Subcutaneous abdominal adipose tissue (tissue), 5 donors: ENCODE data around the gene CLCNKB.
"Not testable (repeated sequence)": the region's sequence is repeated elsewhere in the genome, so short reads cannot be mapped to it uniquely, and the experiment has no call there.

Experiments
- H3K27ac ChIP-seq: one replicate; pipeline ENCODE4 v1.7.0; 2013; ENCODE audit warnings: low read depth, mild to moderate bottlenecking, inconsistent platforms, low read length, moderate library complexity
- H3K27me3 ChIP-seq, 5 donors: one replicate each; pipeline ENCODE4 v1.7.0; 2013; ENCODE audit warnings: low read length in 5 of 5, inconsistent platforms in 1 of 5; ENCODE audit not compliant: control insufficient read depth in 5 of 5, insufficient read depth in 4 of 5
- H3K36me3 ChIP-seq, 5 donors: one replicate each; pipeline ENCODE4 v1.7.0; 2013; ENCODE audit warnings: low read length in 5 of 5; ENCODE audit not compliant: control insufficient read depth in 5 of 5, insufficient read depth in 5 of 5
- H3K4me1 ChIP-seq, 5 donors: one replicate each; pipeline ENCODE4 v1.7.0; 2013; ENCODE audit warnings: low read length in 5 of 5, mild to moderate bottlenecking in 3 of 5, moderate library complexity in 1 of 5; ENCODE audit not compliant: control insufficient read depth in 5 of 5, insufficient read depth in 5 of 5
- H3K4me3 ChIP-seq, 5 donors: one replicate each; pipeline ENCODE4 v1.7.0; 2013; ENCODE audit warnings: low read length in 5 of 5, low read depth in 1 of 5
- H3K9ac ChIP-seq, 5 donors: one replicate each; pipeline ENCODE4 v1.7.0; 2013; ENCODE audit warnings: low read length in 5 of 5, mild to moderate bottlenecking in 4 of 5, moderate library complexity in 3 of 5
- H3K9me3 ChIP-seq, 5 donors: one replicate each; pipeline ENCODE4 v1.7.0; 2013; ENCODE audit warnings: low read length in 5 of 5; ENCODE audit not compliant: control insufficient read depth in 5 of 5
- donor health status: healthy.
- donor health status: healthy.
- donor health status: healthy.
- donor health status: healthy.
- donor health status: healthy.

The CLCNKB gene

GRCh38 chr1:16046842-16047241 lies 3.3 kb downstream of the CLCNKB start:
- no peak overlapping the region for H3K27ac ChIP-seq
- H3K9ac ChIP-seq, result no peak overlapping the region
- peaks cover 0 to 12% (median 7%) of the 10 kb centered on the region in 5 donors for H3K4me1 ChIP-seq
- H3K36me3 ChIP-seq, result no peaks in the 10 kb centered on the region
- no peak overlapping the region for H3K4me3 ChIP-seq
- H3K27me3 ChIP-seq, result no peaks in the 10 kb centered on the region
- no peaks in the 10 kb centered on the region for H3K9me3 ChIP-seq

DNA sequence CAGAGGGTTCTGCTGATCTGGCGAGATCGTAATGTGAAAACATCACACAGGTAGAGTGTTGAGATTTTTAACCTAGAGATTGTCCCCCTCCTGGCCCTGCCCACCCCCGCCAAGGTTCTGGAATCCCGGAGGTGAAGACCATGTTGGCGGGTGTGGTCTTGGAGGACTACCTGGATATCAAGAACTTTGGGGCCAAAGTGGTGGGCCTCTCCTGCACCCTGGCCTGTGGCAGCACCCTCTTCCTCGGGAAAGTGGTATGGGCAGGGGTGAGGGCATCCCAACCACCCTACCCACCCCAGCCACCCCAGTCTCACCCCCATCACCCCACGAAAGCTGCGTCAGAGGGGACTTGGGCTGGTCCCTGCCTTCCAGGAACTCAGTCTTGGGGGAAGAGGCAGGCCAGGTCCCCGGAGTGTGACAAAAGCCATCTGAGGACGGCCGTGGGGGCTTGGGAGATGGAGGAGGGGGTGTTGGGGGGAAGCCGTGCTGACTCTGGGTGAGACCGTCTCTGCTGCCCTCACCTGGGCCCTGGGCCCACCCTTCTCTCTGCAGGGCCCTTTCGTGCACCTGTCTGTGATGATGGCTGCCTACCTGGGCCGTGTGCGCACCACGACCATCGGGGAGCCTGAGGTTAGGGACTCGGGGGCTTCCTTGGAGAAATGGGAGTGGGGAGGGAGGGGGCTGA lies 4.4 kb downstream of the CLCNKB start:
- Histone ChIP-seq H3K4me3 (peak overlapping the region in 1 of 5 donors; percentile 67), H3K9me3 (no peaks in the 10 kb centered on the region), H3K9ac (no peak overlapping the region), H3K27me3 (no peaks in the 10 kb centered on the region), H3K4me1 (peaks cover 0 to 12% (median 7%) of the 10 kb centered on the region in 5 donors), H3K27ac (no peak overlapping the region), H3K36me3 (no peaks in the 10 kb centered on the region)

- Histone ChIP-seq H3K9ac (peak overlapping the region in 3 of 5 donors; percentile 70 to 72 (median 72)), H3K9me3 (no peaks in the 10 kb centered on the region), H3K4me3 (peak overlapping the region; percentile 22 to 67 (median 62)), H3K36me3 (no peaks in the 10 kb centered on the region), H3K27me3 (no peaks in the 10 kb centered on the region), H3K27ac (no peak overlapping the region), H3K4me1 (peaks cover 0 to 12% (median 7%) of the 10 kb centered on the region in 5 donors)
Observed at GRCh38 chr1:16048573-16049189, 5.1 kb downstream of the CLCNKB start.

GRCh38 chr1:16050328-16050727 lies 6.7 kb downstream of the CLCNKB start:
- Histone ChIP-seq H3K27me3 (no peaks in the 10 kb centered on the region), H3K36me3 (no peaks in the 10 kb centered on the region), H3K9me3 (no peaks in the 10 kb centered on the region), H3K27ac (no peak overlapping the region), H3K9ac (no peak overlapping the region), H3K4me3 (no peak overlapping the region), H3K4me1 (peaks cover 0 to 12% (median 7%) of the 10 kb centered on the region in 5 donors)

- Histone ChIP-seq H3K27me3 (no peaks in the 10 kb centered on the region), H3K4me1 (peaks cover 0 to 12% (median 7%) of the 10 kb centered on the region in 5 donors), H3K27ac (no peak overlapping the region), H3K4me3 (no peak overlapping the region), H3K9me3 (no peaks in the 10 kb centered on the region), H3K36me3 (no peaks in the 10 kb centered on the region), H3K9ac (no peak overlapping the region)
Observed at GRCh38 chr1:16051039-16051438, 7.5 kb downstream of the CLCNKB start.

GRCh38 chr1:16051949-16052348 lies 8.4 kb downstream of the CLCNKB start:
- peaks cover 0 to 12% (median 7%) of the 10 kb centered on the region in 5 donors for H3K4me1 ChIP-seq
- not testable (repeated sequence) for H3K9ac ChIP-seq, H3K27me3 ChIP-seq, H3K36me3 ChIP-seq, H3K9me3 ChIP-seq, H3K4me3 ChIP-seq, H3K27ac ChIP-seq

- H3K27me3 ChIP-seq, result peaks cover 0 to 4% (median 0%) of the 10 kb centered on the region in 5 donors
- no peaks in the 10 kb centered on the region for H3K9me3 ChIP-seq
- H3K4me3 ChIP-seq, result no peak overlapping the region
- peaks cover 0 to 3% (median 1%) of the 10 kb centered on the region in 5 donors for H3K4me1 ChIP-seq
- H3K27ac ChIP-seq, result no peak overlapping the region
- H3K9ac ChIP-seq, result no peak overlapping the region
- H3K36me3 ChIP-seq, result no peaks in the 10 kb centered on the region
Observed at GRCh38 chr1:16053781-16054502, 10.4 kb downstream of the CLCNKB start.

DNA sequence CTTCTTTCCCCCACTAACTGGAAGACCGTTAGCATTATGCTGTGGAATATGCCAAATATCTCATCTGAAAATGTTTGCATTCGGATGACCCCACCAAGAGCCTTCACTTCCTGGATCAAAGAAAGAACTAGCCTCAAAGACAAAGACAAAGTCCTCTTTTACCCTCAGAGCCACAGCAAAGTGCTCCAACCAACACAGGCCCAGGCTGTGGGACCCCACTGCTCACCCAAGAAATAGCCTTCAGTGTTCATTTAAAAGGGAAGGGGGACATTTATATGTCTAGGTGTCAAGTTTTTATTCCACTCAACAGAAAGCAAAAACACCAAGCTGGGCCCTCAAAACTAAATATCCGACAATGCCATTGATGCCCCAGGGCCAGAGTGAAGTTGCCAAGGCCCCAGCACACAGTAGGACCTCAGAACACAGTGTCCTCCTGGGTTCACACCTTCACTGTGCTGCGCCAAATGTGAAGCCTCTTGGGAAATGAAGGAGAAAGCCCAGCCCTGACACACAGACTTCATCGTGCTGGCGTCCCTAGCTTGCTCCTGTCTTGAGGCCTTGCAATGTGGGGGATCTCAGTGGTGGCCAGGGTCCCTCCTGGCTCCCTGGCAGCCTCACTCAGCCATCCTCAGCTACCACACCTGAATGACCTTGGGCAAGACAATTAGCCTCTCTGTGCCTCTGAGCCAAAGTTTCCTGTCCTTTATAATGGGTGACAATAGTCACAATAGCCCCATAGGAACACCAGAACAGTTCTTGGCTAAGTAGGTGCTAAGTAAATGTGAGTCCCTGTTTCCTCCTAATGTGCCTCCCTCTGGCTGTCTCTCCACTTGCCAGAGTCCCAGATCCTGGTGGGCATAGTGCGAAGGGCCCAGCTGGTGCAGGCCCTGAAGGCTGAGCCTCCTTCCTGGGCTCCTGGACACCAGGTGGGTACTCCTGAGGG lies 11.3 kb downstream of the CLCNKB start:
- no peaks in the 10 kb centered on the region for H3K9me3 ChIP-seq
- H3K4me1 ChIP-seq, result no peaks in the 10 kb centered on the region
- no peak overlapping the region for H3K9ac ChIP-seq
- H3K27me3 ChIP-seq, result peaks cover 0 to 4% (median 0%) of the 10 kb centered on the region in 5 donors
- H3K4me3 ChIP-seq, result no peak overlapping the region
- no peak overlapping the region for H3K27ac ChIP-seq
- no peaks in the 10 kb centered on the region for H3K36me3 ChIP-seq

DNA sequence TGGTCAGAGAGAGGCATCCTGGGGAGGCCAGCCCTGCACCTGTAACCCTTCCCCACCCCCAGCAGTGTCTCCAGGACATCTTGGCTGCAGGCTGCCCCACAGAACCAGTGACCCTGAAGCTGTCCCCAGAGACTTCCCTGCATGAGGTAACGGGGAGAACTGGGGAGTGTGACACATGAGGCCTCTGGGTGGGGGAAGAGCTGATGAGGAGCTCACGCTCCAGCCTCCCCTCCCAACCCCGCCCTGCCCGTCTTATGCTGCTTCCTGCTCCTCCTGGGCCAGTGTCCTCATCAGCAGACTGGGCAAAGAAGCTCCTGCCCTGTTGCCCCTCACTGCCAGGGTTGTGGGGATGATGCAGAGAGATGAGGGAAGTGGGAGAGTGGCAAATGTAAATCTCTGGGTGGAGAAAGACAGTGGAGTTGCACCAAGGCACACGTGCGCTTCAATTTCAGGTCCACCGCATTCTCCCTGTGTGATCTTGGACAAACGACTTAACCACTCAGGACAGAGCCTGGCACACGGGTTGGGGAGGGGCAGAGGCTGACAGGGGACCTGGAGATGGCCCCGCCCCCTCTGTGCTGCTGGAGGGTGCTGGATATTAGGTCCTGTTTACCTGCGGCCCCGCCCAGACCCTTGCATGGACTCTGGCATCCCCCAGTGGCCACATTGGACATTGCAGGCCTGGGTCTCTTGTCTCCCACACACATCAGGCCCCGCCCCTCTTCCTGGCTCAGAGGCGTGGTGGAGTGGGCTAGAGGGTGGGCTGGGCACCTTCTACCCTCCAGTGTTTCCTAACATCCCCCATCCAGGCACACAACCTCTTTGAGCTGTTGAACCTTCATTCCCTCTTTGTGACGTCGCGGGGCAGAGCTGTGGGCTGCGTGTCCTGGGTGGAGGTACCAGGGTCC lies 12.3 kb downstream of the CLCNKB start:
- no peak overlapping the region for H3K4me3 ChIP-seq
- peaks cover 0 to 4% (median 0%) of the 10 kb centered on the region in 5 donors for H3K27me3 ChIP-seq
- no peaks in the 10 kb centered on the region for H3K36me3 ChIP-seq
- H3K9ac ChIP-seq, result no peak overlapping the region
- H3K9me3 ChIP-seq, result no peaks in the 10 kb centered on the region
- H3K4me1 ChIP-seq, result no peaks in the 10 kb centered on the region
- H3K27ac ChIP-seq, result no peak overlapping the region
